Activated T-cell treated with anti-CD3 and anti-CD28 coated beads, Interleukin-2, amount 50 U/mL, for 72 hours (primary cell): ENCODE results near the gene HIC2. TPM values are rescaled to one million over a fixed set of nuclear protein-coding genes. Genes with fewer than 3 reads are reported as not detected.
"Not testable (repeated sequence)": the region's sequence is repeated elsewhere in the genome, so short reads cannot be mapped to it uniquely, and the experiment has no call there.

Experiments used
- ATAC-seq, 2 donors: fragments of 150-1000 bp; cut with Tn5 transposase; replicated peaks in 1 of 2; 2 replicates each; pipeline ENCODE4 v1.10.0; 2021; ENCODE audit warnings: moderate library complexity in 2 of 2, mild to moderate bottlenecking in 1 of 2
- DNase-seq, 2 donors: peaks; one replicate each; pipeline ENCODE4 v3.0.0; 2021 to 2022; ENCODE audit warnings: mixed read lengths in 1 of 2
- H3K27ac Mint-ChIP-seq: one replicate; pipeline ENCODE4 v1.8.0; 2022; ENCODE audit warnings: mild to moderate bottlenecking, moderate library complexity, mixed read lengths
- H3K27me3 Mint-ChIP-seq: one replicate; pipeline ENCODE4 v1.8.0; 2022; ENCODE audit warnings: low read depth, mixed read lengths
- H3K36me3 Mint-ChIP-seq, 2 donors: one replicate each; pipeline ENCODE4 v1.8.0; 2022; ENCODE audit warnings: mixed read lengths in 2 of 2, mild to moderate bottlenecking in 1 of 2; ENCODE audit not compliant: insufficient read depth in 2 of 2
- H3K4me1 Mint-ChIP-seq: one replicate; pipeline ENCODE4 v1.8.0; 2022; ENCODE audit warnings: low read depth, mixed read lengths
- H3K4me3 Mint-ChIP-seq, 2 donors: one replicate each; pipeline ENCODE4 v1.8.0; 2022; ENCODE audit warnings: mild to moderate bottlenecking in 2 of 2, mixed read lengths in 2 of 2, moderate library complexity in 2 of 2
- H3K9me3 Mint-ChIP-seq, 2 donors: one replicate each; pipeline ENCODE4 v1.8.0; 2022; ENCODE audit warnings: mixed read lengths in 2 of 2
- total RNA-seq, 2 donors: library from RNA; stranded (reverse); gene quantifications; one replicate each; pipeline ENCODE4 v1.2.3, GENCODE V29; 2022

The HIC2 gene
- total RNA-seq, 2 donors from 2014 or later: 4.3 to 5.1 TPM

- not testable (repeated sequence) for H3K27me3 Mint-ChIP-seq, DNase-seq, H3K27ac Mint-ChIP-seq, H3K9me3 Mint-ChIP-seq, H3K4me3 Mint-ChIP-seq, H3K36me3 Mint-ChIP-seq, H3K4me1 Mint-ChIP-seq, ATAC-seq
These were observed 25.0 kb downstream of the HIC2 start for GRCh38 chr22:21442123-21442522.

- not testable (repeated sequence) for H3K36me3 Mint-ChIP-seq, H3K4me3 Mint-ChIP-seq, DNase-seq, H3K4me1 Mint-ChIP-seq, ATAC-seq, H3K9me3 Mint-ChIP-seq, H3K27ac Mint-ChIP-seq, H3K27me3 Mint-ChIP-seq
These were observed 25.5 kb downstream of the HIC2 start for GRCh38 chr22:21442646-21443045.

- Mint-ChIP-seq H3K9me3 (no peaks in the 10 kb centered on the region), H3K27ac (no peak overlapping the region), H3K4me1 (no peaks in the 10 kb centered on the region), H3K4me3 (no peak overlapping the region), H3K36me3 (no peaks in the 10 kb centered on the region), H3K27me3 (no peaks in the 10 kb centered on the region)
- DNase-seq (no peak), ATAC-seq (no peak)
These were observed 26.0 kb downstream of the HIC2 start for GRCh38 chr22:21443057-21443734.

GRCh38 chr22:21443735-21444421 lies 26.7 kb downstream of the HIC2 start:
- DNase-seq: no peak
- Mint-ChIP-seq H3K36me3 (no peaks in the 10 kb centered on the region), H3K27ac (no peak overlapping the region), H3K27me3 (no peaks in the 10 kb centered on the region), H3K9me3 (no peaks in the 10 kb centered on the region), H3K4me1 (no peaks in the 10 kb centered on the region), H3K4me3 (no peak overlapping the region)
- ATAC-seq: no peak

GRCh38 chr22:21444701-21445436 lies 27.7 kb downstream of the HIC2 start:
- Mint-ChIP-seq H3K4me3 (no peak overlapping the region), H3K27ac (no peak overlapping the region), H3K4me1 (no peaks in the 10 kb centered on the region), H3K9me3 (no peaks in the 10 kb centered on the region), H3K36me3 (no peaks in the 10 kb centered on the region), H3K27me3 (no peaks in the 10 kb centered on the region)
- ATAC-seq (no peak), DNase-seq (no peak)

- H3K36me3 Mint-ChIP-seq: no peaks in the 10 kb centered on the region
- no peaks in the 10 kb centered on the region for H3K27me3 Mint-ChIP-seq
- H3K4me1 Mint-ChIP-seq: no peaks in the 10 kb centered on the region
- ATAC-seq (no peak), DNase-seq (no peak)
- H3K9me3 Mint-ChIP-seq: no peaks in the 10 kb centered on the region
- no peak overlapping the region for H3K4me3 Mint-ChIP-seq
- no peak overlapping the region for H3K27ac Mint-ChIP-seq
These were observed 28.4 kb downstream of the HIC2 start for GRCh38 chr22:21445437-21446127.

GRCh38 chr22:21446128-21446826 lies 29.1 kb downstream of the HIC2 start:
- Mint-ChIP-seq H3K36me3 (no peaks in the 10 kb centered on the region), H3K4me3 (no peak overlapping the region), H3K27ac (no peak overlapping the region), H3K27me3 (no peaks in the 10 kb centered on the region), H3K4me1 (no peaks in the 10 kb centered on the region), H3K9me3 (no peaks in the 10 kb centered on the region)
- no peak for ATAC-seq
- DNase-seq: no peak

- no peaks in the 10 kb centered on the region for H3K36me3 Mint-ChIP-seq
- no peaks in the 10 kb centered on the region for H3K27me3 Mint-ChIP-seq
- no peaks in the 10 kb centered on the region for H3K9me3 Mint-ChIP-seq
- no peak overlapping the region for H3K27ac Mint-ChIP-seq
- H3K4me1 Mint-ChIP-seq: no peaks in the 10 kb centered on the region
- DNase-seq: no peak
- H3K4me3 Mint-ChIP-seq: no peak overlapping the region
- no peak for ATAC-seq
These were observed 29.9 kb downstream of the HIC2 start for GRCh38 chr22:21446827-21447690.

- DNase-seq (no peak), ATAC-seq (no peak)
- no peaks in the 10 kb centered on the region for H3K9me3 Mint-ChIP-seq
- H3K4me3 Mint-ChIP-seq: no peak overlapping the region
- H3K36me3 Mint-ChIP-seq: no peaks in the 10 kb centered on the region
- H3K27me3 Mint-ChIP-seq: no peaks in the 10 kb centered on the region
- no peaks in the 10 kb centered on the region for H3K4me1 Mint-ChIP-seq
- no peak overlapping the region for H3K27ac Mint-ChIP-seq
These were observed 30.7 kb downstream of the HIC2 start for GRCh38 chr22:21447694-21448402.

- Mint-ChIP-seq H3K4me3 (no peak overlapping the region), H3K9me3 (no peaks in the 10 kb centered on the region), H3K27ac (no peak overlapping the region), H3K27me3 (no peaks in the 10 kb centered on the region), H3K4me1 (no peaks in the 10 kb centered on the region), H3K36me3 (no peaks in the 10 kb centered on the region)
- no peak for DNase-seq
- ATAC-seq: no peak
These were observed 31.7 kb downstream of the HIC2 start for GRCh38 chr22:21448627-21449416.
